Head of caudate nucleus (tissue), 42 donors: Measurements from ENCODE around the gene LSAMP.

Experiments
- DNase-seq, 42 donors: peaks; one replicate each; pipeline versions ENCODE4 v3.0.0 to v3.0.0-alpha.2; 2020 to 2021; ENCODE audit warnings: mixed read lengths in 7 of 42
- intact Hi-C: fragments of 100-400 bp; cut with DNase I; formaldehyde crosslinking; loops from one replicate; pipeline ENCODE4 v1.15.0; 2022

LSAMP gene

GRCh38 chr3:116015931-116016330 is 429.4 kb downstream of the LSAMP start:
- no peak for DNase-seq
- intact Hi-C loops, result no loop called here

DNA sequence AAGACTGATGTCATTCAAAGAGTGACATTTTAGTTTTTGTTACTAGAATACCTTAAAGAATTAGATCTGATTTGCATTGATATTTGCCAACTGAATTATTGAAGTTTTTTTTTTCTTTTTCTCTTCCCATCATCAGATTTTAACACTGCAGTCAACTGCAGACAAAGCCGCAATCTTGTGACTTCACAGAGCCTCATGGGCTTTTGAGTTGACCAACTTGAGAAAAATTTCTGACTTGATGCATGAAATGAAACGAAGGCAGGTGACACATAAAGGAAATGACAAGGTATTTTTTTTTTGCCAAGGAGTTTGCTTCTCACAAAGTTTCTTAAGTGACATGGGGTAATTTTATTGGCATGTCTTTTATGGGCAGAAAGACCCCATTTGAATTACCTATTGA is 438.3 kb downstream of the LSAMP start:
- intact Hi-C loops, result no loop called here
- DNase-seq, result no peak

- peak in 18 of 42 donors; percentile 3 to 61 (median 36) for DNase-seq
- intact Hi-C loops, result no loop called here
Measured at GRCh38 chr3:116005404-116005803, 439.9 kb downstream of the LSAMP start.

DNA sequence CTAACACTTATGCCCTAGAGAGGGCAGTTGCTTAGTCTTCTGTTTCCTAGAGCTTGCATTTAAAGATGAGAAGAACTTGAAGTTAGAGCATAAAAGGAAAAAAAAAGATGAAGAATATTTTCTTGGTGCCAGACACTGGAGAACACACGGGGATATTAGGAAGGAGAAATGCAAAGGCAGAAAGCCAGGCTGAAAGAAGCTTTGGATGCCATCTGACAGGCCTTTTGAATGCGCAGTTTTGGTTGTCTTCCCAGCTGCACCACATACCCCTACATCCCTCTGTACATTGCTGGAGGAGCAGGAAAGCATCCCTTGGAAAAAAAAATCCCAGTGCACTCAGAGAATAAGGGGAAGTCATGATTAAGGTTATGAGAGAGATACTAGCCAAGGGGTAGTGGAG is 443.1 kb downstream of the LSAMP start:
- DNase-seq, result no peak
- intact Hi-C loops, result no loop called here

DNA sequence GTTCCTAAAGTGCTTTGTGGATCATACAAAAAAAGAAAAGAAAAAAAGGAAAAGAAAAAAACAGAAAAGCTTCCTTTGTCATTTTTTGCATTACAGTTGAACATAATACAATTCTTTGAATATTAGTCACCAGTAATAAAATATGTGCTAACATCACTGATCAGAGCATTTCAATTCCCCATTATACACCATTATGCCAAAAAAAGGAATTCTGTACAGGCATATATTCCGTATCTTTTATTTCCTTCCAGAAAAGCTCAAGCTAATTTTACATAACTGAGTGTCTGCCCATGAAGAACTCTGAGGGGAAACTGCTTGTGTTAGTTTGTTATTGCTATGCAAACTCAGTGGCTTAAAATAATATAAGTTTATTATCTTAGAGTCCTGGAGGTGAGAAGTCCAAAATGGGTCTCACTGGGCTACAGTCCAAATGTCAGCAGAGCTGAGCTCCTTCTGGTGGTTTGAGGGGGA is 444.1 kb downstream of the LSAMP start:
- intact Hi-C loops, result no loop called here
- DNase-seq, result no peak

DNA sequence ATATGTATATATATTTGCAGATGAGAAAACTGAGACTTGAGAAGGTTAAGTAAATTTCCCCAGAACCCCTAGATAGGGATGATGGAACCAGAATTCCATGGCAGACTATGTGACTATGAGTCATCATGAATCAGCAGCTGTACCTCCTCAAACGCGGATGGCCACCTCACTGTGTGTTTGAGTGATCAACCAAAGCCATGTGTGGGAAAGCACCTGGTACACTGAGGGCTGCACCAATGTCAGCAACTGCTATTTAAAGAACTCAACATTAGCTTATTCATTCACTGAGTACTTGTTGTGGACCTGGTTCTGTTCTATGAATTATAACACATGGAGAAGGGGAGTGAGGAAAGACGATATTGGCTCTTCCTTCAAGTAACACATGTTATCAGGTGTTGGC is 445.0 kb downstream of the LSAMP start:
- DNase-seq, result peak in 29 of 42 donors; percentile 5 to 68 (median 26)
- intact Hi-C loops, result no loop called here

- DNase-seq, result peak in 16 of 42 donors; percentile 7 to 45 (median 16)
- intact Hi-C loops, result no loop called here
Measured at GRCh38 chr3:115999613-116000012, 445.7 kb downstream of the LSAMP start.

- intact Hi-C loops, result no loop called here
- DNase-seq, result peak in 32 of 42 donors; percentile 12 to 66 (median 33)
Measured at GRCh38 chr3:115999001-115999585, 446.2 kb downstream of the LSAMP start.

DNA sequence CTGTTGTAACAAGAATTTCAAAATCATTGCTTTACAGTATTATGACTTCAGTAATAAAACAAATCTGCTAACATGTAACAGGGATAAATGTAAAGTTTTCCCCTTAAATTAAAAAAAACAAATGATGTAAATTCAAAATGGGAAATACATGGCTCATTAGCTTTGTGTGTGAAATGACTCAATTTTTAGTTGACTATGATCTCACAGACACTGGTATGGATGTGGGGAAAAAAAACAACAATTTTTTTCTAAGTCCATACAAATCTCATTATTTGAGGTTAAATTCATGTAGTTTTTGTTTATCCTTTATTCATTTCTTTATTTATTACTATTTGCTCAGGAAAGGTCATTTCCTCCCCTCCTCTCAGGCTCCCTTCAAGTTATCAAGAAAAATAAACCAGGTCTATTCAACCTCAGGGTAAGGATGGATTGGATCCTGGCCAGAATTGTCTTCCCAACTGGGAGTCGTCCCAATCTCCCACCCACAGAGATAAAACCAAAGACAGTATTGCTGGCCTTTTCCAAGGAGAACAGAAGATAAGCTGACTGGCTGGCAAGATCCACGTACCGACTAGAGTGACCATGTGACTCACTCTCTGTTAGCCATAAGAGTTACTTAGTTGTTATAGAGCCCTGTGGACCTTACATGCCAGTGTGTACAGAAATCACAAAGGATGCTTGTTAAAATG is 448.7 kb downstream of the LSAMP start:
- intact Hi-C loops, result no loop called here
- DNase-seq, result no peak

GRCh38 chr3:115990669-115991068 is 454.6 kb downstream of the LSAMP start:
- DNase-seq, result no peak
- intact Hi-C loops, result no loop called here

DNA sequence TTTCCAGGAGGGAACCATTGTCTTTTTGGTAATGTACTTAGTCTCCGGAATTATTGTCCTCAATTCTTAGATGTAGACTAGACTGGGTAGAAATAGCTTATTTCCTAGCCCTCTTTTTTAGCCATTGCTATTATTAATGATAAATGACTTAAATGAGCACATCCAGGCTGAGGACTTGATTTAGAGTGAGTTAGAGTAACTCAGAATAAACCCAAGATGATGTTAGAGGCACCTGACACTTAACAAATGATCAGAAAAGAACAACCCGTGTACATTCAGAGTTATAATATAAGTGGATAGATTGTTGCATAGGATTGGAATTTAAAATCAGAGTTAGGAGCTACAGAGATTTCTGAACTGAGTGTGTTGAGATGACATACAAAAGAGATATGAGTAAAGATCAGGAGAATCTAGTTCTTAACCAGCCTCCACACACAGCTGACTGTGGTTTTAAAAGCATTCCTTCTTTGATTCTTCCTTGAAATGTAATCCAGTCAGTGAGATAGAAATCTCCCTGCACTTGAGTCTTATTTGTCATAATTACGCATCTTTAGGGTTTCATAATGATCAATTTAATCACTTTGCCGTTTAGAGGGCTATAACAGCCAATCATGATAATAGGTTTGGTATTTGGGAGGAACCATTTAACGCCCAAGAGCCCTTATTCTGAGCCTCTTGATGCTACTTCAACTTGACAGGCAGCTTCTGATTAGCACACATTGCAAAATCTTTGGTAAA is 455.4 kb downstream of the LSAMP start:
- intact Hi-C loops, result no loop called here
- DNase-seq, result peak in 1 of 42 donors; percentile 11

DNA sequence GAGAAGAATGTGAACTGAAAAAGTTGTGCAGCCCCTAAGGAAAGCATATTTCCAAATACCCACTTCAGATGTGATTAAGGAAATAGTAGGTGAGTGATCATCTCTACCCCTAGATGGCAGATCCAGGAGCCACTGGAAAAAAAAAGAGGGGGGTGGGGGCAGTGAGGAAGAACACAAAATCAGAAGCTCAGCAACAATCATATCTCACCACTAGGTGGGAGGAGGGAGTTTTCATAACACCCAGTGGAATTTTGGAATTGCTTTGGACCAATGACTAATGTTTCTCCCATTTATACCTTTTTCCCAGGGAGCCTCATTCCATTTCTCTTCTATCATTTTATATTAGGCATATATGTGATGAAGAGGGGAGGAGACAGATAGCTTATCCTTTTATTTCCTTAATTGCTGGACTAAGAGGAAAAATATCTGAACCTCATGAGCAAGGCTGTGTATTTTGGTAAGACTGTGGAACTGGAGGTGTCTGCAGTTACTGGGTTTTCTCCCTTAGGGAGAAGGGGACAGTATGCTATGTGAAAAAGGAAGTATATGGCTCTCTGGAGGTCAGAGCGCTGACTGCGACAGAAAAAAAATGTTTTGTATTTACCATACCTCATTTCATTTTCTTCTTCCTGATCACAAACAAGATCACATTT is 458.6 kb downstream of the LSAMP start:
- no peak for DNase-seq
- intact Hi-C loops, result no loop called here

DNA sequence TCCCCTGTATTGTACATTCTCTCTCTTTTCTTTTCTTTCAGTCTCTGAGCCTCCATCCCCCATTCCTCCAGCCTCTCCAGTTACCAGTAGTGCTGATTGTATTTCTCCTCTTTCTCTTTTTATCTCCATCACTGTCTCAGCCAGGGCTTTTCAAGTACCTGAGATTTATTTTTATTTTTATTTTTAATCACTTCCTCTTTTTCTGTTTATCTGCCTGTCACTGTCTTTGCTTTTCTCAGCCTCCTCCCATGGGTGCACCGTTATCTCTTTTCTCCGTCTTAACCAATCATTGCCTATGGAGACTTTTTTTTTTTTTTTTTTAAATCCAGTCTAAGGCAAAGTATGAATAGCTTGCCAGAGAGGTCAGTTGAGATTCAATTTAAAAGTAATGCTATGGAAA is 462.7 kb downstream of the LSAMP start:
- intact Hi-C loops, result no loop called here
- DNase-seq, result no peak

DNA sequence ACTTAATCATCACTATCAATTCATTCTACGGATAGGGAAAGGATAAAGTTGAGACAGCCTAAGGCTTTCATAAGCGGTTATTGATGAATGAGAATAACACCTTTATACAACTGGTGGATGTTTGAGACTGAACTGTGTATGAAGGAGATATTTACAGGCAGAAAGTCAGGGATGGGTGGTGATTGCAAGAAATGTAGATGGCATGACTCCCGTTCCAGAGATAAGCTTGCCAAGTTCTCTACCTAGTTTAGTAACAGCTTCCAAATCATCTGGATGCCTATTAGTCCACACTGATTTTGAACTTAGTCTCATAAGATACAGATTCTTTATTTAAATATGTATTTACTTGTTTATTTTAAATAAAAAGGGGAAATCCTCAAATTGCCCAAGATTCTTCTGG is 463.2 kb downstream of the LSAMP start:
- intact Hi-C loops, result no loop called here
- no peak for DNase-seq

DNA sequence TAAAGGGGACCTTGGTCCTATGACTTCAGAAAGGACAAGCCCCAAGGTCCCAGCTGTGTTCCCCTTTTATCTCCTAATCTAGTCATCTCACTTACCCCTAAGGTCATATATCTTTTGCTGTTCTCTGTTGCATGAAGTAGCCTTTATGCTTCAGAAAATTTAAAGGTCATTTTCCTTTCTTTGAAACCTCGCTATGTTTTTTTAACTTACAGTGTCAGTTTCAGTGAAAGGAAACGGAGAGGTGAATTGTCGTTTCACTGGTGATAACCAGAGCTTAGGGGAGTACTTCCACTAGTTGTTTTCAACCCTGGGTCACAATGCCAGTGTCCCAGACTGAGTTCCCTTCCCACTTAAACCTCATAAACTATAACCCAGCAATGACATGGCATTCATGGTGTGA is 464.6 kb downstream of the LSAMP start:
- no peak for DNase-seq
- intact Hi-C loops, result no loop called here

DNA sequence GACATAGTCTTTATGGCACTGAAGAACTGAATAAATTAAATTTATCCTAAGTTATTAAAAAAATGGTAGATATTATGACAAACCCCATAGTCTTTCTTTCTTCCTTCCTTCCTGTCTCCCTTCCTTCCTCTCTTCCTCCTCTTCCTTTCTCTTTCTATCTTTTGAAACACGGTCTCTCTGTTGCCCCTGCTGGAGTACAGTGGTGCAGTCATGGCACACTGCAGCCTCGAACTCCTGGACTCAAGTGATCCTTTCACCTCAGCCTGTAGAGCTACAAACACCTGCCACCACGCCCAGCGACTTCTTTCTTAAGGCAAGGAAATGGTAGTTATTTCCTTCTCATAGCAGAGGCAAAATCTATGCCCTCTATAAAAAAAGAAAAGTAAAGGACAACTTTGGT is 467.4 kb downstream of the LSAMP start:
- DNase-seq, result no peak
- intact Hi-C loops, result no loop called here

DNA sequence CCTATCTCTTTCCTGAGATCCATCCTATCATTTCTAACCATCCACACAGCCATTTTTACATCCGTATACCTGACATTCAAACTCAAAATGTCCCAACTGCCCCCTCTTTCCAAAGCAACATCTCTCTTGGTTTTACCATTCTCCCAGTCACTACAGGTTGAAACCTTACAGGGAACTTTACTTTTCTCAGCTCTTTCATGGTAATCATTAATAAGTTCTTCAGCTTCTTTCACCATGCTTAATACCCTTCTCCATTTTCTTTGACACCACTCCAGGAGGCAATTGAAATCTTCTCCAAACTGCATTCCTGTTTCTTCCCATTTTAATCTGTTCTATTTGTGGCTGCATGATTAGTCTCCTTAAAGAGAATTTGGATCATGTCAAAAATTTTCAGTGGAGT is 469.5 kb downstream of the LSAMP start:
- DNase-seq, result no peak
- intact Hi-C loops, result no loop called here

GRCh38 chr3:115975353-115975752 is 469.9 kb downstream of the LSAMP start:
- DNase-seq, result no peak
- intact Hi-C loops, result no loop called here

DNA sequence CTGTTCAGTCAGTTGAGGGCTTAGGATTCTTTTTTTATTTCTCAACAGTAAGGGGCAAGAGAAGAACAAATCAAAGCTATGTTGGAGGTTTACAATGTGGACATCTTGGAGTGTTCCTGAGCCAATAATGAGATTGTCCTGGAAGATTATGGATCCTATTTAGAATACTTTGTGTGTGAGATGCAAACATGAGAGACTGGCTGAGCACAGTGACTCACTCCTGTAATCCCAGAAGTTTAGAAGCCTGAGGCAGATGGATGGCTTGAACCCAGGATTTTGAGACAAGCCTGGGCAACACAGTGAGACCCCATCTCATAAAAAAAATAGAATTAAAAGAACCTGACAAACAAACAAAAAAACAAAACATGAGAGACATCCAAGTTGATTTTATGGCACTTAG is 470.3 kb downstream of the LSAMP start:
- intact Hi-C loops, result no loop called here

DNA sequence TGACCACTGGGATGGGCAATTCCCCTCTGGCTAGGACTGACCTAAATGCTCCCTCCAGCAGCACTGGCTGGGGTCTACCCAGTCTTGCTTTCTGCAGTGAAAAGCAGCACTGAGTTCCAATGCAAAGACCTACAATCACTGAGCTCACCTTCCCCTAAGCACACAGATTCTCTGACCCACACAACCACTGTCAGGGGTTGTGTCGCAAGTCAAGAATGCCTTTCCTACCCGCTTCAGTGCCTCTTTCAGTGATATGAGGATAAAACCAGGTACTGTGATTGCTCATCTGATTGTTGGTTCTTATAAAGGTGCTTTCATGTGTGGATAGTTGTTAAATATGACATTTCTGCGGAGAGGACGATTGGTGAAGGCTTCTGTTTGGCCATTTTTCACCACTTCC is 476.4 kb downstream of the LSAMP start:
- intact Hi-C loops, result no loop called here
- DNase-seq, result no peak

More for the DNA sequence above, 470.3 kb downstream of the LSAMP start:
- no peak for DNase-seq
